Mesendoderm (in vitro differentiated cells): ENCODE data around the gene CENPP.

Experiments used
- DNase-seq: peaks from one replicate; pipeline ENCODE4 v3.0.0; 2013
- H2AK5ac ChIP-seq: 2 replicates; pipeline ENCODE4 v1.6.1; 2013; ENCODE audit warnings: low read length, inconsistent platforms
- H2BK120ac ChIP-seq: 2 replicates; pipeline ENCODE4 v1.6.1; 2013; ENCODE audit warnings: low read depth, mild to moderate bottlenecking, low read length, moderate library complexity, mixed read lengths
- H2BK15ac ChIP-seq: replicated peaks from 2 replicates; pipeline ENCODE4 v1.6.1; 2013; ENCODE audit warnings: low read depth, mild to moderate bottlenecking, moderate library complexity
- H2BK5ac ChIP-seq: 2 replicates; pipeline ENCODE4 v1.6.1; 2013; ENCODE audit warnings: low read length, inconsistent platforms
- H3K18ac ChIP-seq: 2 replicates; pipeline ENCODE4 v1.6.1; 2013; ENCODE audit warnings: mild to moderate bottlenecking, low read length, mixed read lengths
- H3K23ac ChIP-seq: one replicate; pipeline ENCODE4 v1.6.1; 2013; ENCODE audit warnings: low read length
- H3K27ac ChIP-seq: 2 replicates; pipeline ENCODE4 v1.5.1; 2013; ENCODE audit warnings: low read depth, mild to moderate bottlenecking, inconsistent platforms, low read length, moderate library complexity
- H3K27me3 ChIP-seq: 2 replicates; pipeline ENCODE4 v1.6.1; 2013; ENCODE audit warnings: low read length, control low read depth, mild to moderate bottlenecking, inconsistent platforms; ENCODE audit not compliant: insufficient read depth, poor library complexity
- H3K36me3 ChIP-seq: 2 replicates; pipeline ENCODE4 v1.6.1; 2013; ENCODE audit warnings: low read length, inconsistent platforms; ENCODE audit not compliant: control insufficient read depth, insufficient read depth
- H3K4ac ChIP-seq: one replicate; pipeline ENCODE4 v1.6.1; 2013; ENCODE audit warnings: low read depth, mild to moderate bottlenecking, low read length, moderate library complexity
- H3K4me1 ChIP-seq: 2 replicates; pipeline ENCODE4 v1.6.1; 2013; ENCODE audit warnings: low read depth, low read length, inconsistent platforms; ENCODE audit not compliant: control insufficient read depth
- H3K4me2 ChIP-seq: 2 replicates; pipeline ENCODE4 v1.6.1; 2013; ENCODE audit warnings: low read length
- H3K4me3 ChIP-seq: 2 replicates; pipeline ENCODE4 v1.5.1; 2013; ENCODE audit warnings: mild to moderate bottlenecking, low read length
- H3K56ac ChIP-seq: one replicate; pipeline ENCODE4 v1.6.1; 2013; ENCODE audit warnings: low read length
- H3K79me1 ChIP-seq: 2 replicates; pipeline ENCODE4 v1.6.1; 2013; ENCODE audit warnings: low read length, inconsistent platforms
- H3K79me2 ChIP-seq: 2 replicates; pipeline ENCODE4 v1.6.1; 2013; ENCODE audit warnings: mild to moderate bottlenecking, low read length; ENCODE audit not compliant: control insufficient read depth, insufficient read depth
- H3K9ac ChIP-seq: 2 replicates; pipeline ENCODE4 v1.6.1; 2013; ENCODE audit warnings: low read length, inconsistent platforms
- H4K5ac ChIP-seq: one replicate; pipeline ENCODE4 v1.6.1; 2013; ENCODE audit warnings: low read length
- H4K8ac ChIP-seq: one replicate; pipeline ENCODE4 v1.6.1; 2013; ENCODE audit warnings: low read depth, mild to moderate bottlenecking, control low read depth, low read length, moderate library complexity
- WGBS: extraction: QIAGEN DNeasy Blood & Tissue Kit; methylation state at CpG from one replicate; pipeline ENCODE4 v1.1.7; 2013; ENCODE audit warnings: low lambda C conversion rate, missing lambda C conversion rate; ENCODE audit not compliant: insufficient coverage; ENCODE audit errors: extremely low coverage; 5-methylcytosine and 5-hydroxymethylcytosine counted together

CENPP gene

DNA sequence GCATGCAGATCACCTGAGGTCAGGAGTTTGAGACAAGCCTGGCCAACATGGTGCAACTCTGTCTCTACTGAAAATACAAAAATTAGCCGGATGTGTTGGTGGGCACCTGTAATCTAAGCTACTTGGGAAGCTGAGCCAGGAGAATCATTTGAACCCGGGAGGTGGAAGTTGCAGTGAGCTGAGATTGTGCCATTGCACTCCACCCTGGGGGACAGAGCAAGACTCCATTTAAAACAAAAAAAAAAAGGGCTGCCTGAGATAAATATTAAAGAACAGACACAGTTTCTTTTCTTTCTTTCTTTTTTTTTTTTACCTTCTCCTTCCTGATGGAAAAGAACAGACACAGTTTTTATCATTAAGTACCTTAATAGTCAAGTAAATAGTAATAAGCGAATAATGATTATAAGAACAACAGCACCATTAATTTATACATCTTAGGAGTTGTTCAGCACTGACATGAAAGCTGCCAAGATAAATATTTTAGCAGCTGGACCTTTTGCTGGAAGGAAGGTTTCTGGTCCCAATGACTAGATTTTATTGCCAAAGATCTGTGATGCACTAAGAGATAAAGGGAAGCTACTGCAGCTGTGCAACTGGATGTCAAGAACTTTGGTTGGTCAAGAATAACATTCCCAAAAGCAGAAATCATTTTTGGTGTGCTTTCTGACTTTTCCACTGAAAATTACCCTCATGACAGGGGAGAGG, 7.0 kb downstream of the CENPP start:
- Histone ChIP-seq H2BK120ac (no peak overlapping the region), H4K8ac (no peak overlapping the region), H3K4me1 (no peaks in the 10 kb centered on the region), H3K36me3 (peaks cover 2% of the 10 kb centered on the region), H3K79me1 (no peaks in the 10 kb centered on the region), H3K4me3 (no peak overlapping the region), H3K79me2 (no peaks in the 10 kb centered on the region), H3K4ac (no peak overlapping the region), H3K18ac (no peak overlapping the region), H2BK15ac (no peak overlapping the region), H3K56ac (no peak overlapping the region), H3K4me2 (no peak overlapping the region), H3K27ac (no peak overlapping the region), H4K5ac (no peak overlapping the region), H2BK5ac (no peak overlapping the region), H3K23ac (no peak overlapping the region), H3K9ac (no peak overlapping the region), H2AK5ac (no peak overlapping the region), H3K27me3 (no peaks in the 10 kb centered on the region)
- no peak for DNase-seq
- WGBS, result no CpG with 5 or more reads among the region's 3 CpGs

DNA sequence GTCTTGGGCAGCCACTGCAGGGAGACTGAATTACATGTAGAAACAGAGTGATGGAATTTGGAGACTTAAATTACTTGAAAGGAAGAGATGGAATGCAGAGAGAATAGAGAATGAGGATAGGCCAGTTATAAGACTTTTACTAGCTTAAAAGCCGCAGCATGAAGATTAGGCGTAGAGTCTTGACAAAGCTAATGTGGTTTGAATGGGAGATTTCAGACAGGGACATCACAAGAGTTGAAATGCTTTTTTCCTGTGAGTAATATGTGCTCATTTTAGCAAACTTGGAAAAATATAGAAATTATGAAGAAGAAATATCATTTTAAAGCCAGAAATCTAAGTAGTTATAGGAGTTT, 7.5 kb downstream of the CENPP start:
- Histone ChIP-seq H3K36me3 (peaks cover 2% of the 10 kb centered on the region), H4K8ac (no peak overlapping the region), H3K4me2 (no peak overlapping the region), H3K9ac (no peak overlapping the region), H3K4me3 (no peak overlapping the region), H3K18ac (no peak overlapping the region), H3K23ac (no peak overlapping the region), H3K79me1 (no peaks in the 10 kb centered on the region), H2BK5ac (no peak overlapping the region), H4K5ac (no peak overlapping the region), H3K56ac (no peak overlapping the region), H2BK15ac (no peak overlapping the region), H3K4me1 (no peaks in the 10 kb centered on the region), H3K4ac (no peak overlapping the region), H2BK120ac (no peak overlapping the region), H3K27ac (no peak overlapping the region), H2AK5ac (no peak overlapping the region), H3K27me3 (no peaks in the 10 kb centered on the region), H3K79me2 (no peaks in the 10 kb centered on the region)
- DNase-seq, result no peak
- no CpG with 5 or more reads among the region's 2 CpGs for WGBS

DNA sequence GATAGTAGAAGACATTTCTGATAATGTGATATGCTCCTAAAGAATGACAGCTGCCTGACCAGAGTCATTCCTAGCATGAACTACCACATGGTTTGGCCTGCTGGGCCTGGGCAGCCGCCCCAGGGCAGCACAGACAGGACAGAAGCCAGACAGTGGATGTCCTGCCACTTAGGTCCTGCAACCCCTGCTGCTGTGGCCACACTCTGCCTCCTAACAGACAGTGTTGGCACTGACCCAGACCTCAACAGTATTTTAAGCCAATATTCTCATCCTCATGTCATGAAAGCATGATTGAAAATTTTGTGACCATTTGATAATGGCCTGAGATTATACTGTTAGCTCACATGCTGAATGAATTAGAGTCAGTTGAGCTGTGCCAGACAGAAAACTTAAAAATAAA, 15.8 kb downstream of the CENPP start:
- Histone ChIP-seq H3K56ac (no peak overlapping the region), H2AK5ac (no peak overlapping the region), H3K27ac (no peak overlapping the region), H3K27me3 (no peaks in the 10 kb centered on the region), H3K9ac (no peak overlapping the region), H3K79me1 (no peaks in the 10 kb centered on the region), H3K36me3 (peaks cover 7% of the 10 kb centered on the region), H2BK120ac (no peak overlapping the region), H4K5ac (no peak overlapping the region), H3K4ac (no peak overlapping the region), H2BK15ac (no peak overlapping the region), H2BK5ac (no peak overlapping the region), H3K23ac (no peak overlapping the region), H3K18ac (no peak overlapping the region), H3K4me2 (no peak overlapping the region), H4K8ac (no peak overlapping the region), H3K4me3 (no peak overlapping the region), H3K79me2 (no peaks in the 10 kb centered on the region), H3K4me1 (no peaks in the 10 kb centered on the region)
- WGBS, result no CpG with 5 or more reads among the region's 1 CpG
- no peak for DNase-seq

DNA sequence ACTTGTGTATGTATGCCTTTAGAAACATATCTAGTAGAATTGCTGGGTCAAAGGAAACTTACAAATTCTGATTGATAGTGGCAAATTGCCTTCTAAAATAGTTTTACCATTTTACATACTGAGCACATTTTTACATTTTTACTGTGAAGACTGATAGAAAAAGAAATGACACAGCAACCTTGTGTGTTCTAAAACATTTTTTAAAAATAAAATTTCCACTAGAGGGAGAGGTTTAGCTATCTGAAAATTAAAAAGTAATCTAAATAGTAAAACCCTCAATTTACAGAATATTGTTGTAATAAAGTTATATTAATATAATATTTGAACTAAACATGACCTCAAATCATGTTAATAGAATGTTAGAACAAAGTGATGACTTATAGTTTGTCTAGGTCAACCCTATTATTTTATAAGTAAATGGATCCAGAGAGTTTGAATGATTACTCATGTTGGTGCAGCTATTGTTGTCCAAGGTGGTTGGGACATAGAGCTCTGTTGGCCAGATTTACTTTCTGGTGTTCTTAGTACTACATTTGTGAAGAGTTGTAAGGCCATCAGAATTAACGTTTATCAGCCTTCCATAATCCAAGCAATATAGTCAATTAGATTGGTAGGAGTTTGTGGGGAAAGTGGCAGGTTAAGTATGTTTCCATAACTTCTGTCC, 17.2 kb downstream of the CENPP start:
- no peaks in the 10 kb centered on the region for H3K4me1 ChIP-seq
- H3K4me3 ChIP-seq, result no peak overlapping the region
- no peak overlapping the region for H2AK5ac ChIP-seq
- H4K5ac ChIP-seq, result no peak overlapping the region
- WGBS, result no CpG with 5 or more reads among the region's 1 CpG
- no peak overlapping the region for H3K4ac ChIP-seq
- no peaks in the 10 kb centered on the region for H3K79me2 ChIP-seq
- no peak overlapping the region for H2BK120ac ChIP-seq
- H3K36me3 ChIP-seq, result peaks cover 5% of the 10 kb centered on the region
- no peak overlapping the region for H3K18ac ChIP-seq
- H3K79me1 ChIP-seq, result no peaks in the 10 kb centered on the region
- H2BK15ac ChIP-seq, result no peak overlapping the region
- no peak overlapping the region for H4K8ac ChIP-seq
- no peak overlapping the region for H2BK5ac ChIP-seq
- H3K23ac ChIP-seq, result no peak overlapping the region
- H3K27ac ChIP-seq, result no peak overlapping the region
- no peak overlapping the region for H3K4me2 ChIP-seq
- H3K56ac ChIP-seq, result no peak overlapping the region
- H3K9ac ChIP-seq, result no peak overlapping the region
- DNase-seq, result no peak
- H3K27me3 ChIP-seq, result no peaks in the 10 kb centered on the region

DNA sequence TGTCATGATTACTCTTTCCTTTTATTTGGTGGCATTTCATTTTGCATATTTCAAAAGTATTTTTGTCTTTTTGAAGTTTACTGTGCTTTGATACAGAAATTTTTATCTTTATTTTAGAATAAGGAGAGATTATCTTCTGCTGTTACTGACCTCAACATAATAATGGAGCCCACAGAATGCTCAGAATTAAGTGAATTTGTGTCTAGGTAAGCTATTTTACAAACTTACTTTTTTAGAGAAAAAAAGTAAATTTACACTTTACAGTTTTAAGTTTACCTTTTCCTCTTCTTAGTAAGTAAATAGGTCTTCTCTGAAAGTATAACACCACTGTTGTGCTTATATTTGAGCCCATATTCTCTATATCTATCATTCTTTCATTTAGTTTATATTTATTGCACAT, 19.8 kb downstream of the CENPP start:
- no peak for DNase-seq
- H3K4me1 ChIP-seq, result no peaks in the 10 kb centered on the region

More for the DNA sequence above, 19.8 kb downstream of the CENPP start:
- Histone ChIP-seq H3K18ac (no peak overlapping the region), H2BK5ac (no peak overlapping the region), H2BK15ac (no peak overlapping the region), H3K4me2 (no peak overlapping the region), H3K56ac (no peak overlapping the region), H2BK120ac (no peak overlapping the region), H2AK5ac (no peak overlapping the region), H3K4me3 (no peak overlapping the region), H3K27ac (no peak overlapping the region), H4K5ac (no peak overlapping the region), H3K9ac (no peak overlapping the region), H3K79me2 (no peaks in the 10 kb centered on the region), H3K27me3 (no peaks in the 10 kb centered on the region), H3K36me3 (no peaks in the 10 kb centered on the region), H4K8ac (no peak overlapping the region), H3K23ac (no peak overlapping the region), H3K79me1 (no peaks in the 10 kb centered on the region), H3K4ac (no peak overlapping the region)
